SHP77 (cell line): Measurements from ENCODE around the gene PCDHGA10.
"Not testable (repeated sequence)": the region's sequence is repeated elsewhere in the genome, so short reads cannot be mapped to it uniquely, and the experiment has no call there.

Experiments
- DNase-seq, 2 experiments: peaks; one replicate each; lab custom pipeline; 2025; lab: John Stamatoyannopoulos, UW

The PCDHGA10 gene

GRCh38 chr5:141412854-141413539 lies at the start of gene PCDHGA10:
PCDHGA10 (plus strand) TSS chr5:141412987; CDS start chr5:141413176, 189 bp downstream.
- peak; percentile 67 to 69 for DNase-seq

- no peak for DNase-seq
Observed at GRCh38 chr5:141363952-141364660, 48.7 kb upstream of the PCDHGA10 start, which contains the start of gene PCDHGA5. PCDHGA5 (plus strand) TSS chr5:141364162; CDS start chr5:141364331, 169 bp downstream.

GRCh38 chr5:141366016-141366896 lies 46.5 kb upstream of the PCDHGA10 start:
- DNase-seq, result no peak

DNA sequence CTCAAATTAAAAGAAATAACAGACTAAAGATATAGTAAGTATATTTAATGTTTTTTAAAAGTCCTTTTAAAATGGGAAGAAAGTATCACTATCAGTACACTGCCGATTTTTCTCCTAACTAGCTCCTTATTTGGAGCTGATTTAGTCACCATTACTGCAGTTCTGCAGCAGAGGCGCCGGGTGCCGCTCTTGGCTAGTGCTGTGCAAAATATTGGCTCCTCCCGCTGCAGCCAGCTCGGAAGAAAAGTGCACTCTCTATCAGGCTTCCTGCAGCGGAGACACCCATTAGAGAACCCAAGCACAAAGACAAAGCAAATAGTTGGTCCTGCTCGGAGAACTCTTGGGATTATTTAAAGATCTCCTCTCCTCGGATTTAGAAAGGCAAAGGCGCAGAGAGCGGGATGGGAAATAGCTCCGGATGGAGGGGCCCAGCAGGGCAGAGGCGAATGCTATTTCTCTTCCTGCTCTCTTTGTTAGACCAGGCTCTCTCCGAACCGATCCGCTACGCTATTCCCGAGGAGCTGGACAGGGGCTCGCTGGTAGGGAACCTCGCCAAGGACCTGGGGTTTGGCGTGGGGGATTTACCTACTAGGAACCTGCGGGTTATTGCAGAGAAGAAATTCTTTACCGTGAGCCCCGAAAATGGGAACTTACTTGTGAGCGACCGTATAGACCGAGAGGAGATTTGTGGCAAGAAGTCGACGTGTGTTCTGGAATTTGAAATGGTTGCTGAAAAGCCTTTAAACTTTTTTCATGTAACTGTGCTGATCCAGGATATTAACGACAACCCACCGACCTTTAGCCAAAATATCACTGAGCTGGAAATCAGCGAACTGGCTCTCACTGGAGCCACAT lies 42.6 kb upstream of the PCDHGA10 start, which contains the start of gene PCDHGB3:
Gene PCDHGB3 (plus strand): TSS at position 249 of the 855 bp plus-strand sequence. CDS start 153 bp downstream, at position 402.
- no peak for DNase-seq

DNA sequence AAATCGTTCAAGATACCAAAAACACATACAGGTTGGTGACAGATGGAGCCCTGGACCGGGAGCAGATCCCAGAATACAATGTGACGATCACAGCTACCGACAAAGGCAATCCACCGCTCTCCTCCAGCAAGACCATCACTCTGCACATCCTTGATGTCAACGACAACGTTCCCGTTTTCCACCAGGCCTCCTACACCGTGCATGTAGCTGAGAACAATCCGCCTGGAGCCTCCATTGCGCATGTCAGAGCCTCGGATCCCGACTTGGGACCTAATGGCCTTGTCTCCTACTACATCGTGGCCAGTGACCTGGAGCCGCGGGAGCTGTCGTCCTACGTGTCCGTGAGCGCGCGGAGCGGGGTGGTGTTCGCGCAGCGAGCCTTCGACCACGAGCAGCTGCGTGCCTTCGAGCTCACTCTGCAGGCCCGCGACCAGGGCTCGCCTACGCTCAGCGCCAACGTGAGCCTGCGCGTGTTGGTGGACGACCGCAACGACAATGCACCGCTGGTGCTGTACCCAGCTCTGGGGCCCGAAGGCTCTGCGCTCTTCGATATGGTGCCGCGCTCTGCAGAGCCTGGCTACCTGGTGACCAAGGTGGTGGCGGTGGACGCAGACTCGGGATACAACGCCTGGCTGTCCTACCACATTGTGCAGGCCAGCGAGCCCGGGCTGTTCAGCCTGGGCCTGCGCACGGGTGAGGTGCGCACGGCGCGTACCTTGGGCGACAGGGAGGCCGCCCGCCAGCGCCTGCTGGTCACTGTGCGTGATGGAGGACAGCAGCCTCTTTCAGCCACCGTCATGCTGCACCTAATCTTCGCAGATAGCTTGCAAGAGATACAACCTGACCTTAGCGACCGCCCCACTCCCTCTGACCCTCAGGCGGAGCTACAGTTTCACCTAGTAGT lies 41.0 kb upstream of the PCDHGA10 start:
- DNase-seq, result no peak

DNA sequence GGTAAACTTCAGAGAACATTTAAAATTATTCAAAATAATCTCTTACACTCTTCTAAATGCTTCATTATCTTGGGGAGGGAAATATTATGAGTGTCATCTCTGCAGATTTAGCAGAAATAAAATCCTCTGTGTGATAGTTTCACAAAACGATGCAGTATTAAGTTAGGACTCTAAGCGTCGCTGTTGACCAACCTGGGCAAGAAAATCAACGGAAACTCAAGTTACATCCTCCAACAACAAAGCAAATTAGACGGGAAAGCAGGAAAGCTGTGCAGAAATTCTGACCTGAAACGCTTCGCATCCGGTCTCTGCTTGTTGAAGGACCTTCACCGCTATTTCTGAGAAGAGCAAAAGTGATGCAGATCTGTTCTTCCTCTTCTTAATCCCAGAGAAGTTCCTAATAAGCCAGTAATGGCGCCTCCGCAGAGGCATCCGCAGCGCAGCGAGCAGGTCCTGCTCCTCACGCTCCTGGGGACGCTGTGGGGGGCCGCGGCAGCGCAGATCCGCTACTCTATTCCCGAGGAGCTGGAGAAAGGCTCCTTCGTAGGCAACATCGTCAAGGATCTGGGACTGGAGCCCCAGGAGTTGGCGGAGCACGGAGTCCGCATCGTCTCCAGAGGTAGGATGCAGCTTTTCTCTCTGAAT lies 39.0 kb upstream of the PCDHGA10 start, which contains the start of gene PCDHGA6:
Gene PCDHGA6 (plus strand): TSS at position 219 of the 645 bp plus-strand sequence. CDS start 193 bp downstream, at position 412.
- DNase-seq, result no peak

DNA sequence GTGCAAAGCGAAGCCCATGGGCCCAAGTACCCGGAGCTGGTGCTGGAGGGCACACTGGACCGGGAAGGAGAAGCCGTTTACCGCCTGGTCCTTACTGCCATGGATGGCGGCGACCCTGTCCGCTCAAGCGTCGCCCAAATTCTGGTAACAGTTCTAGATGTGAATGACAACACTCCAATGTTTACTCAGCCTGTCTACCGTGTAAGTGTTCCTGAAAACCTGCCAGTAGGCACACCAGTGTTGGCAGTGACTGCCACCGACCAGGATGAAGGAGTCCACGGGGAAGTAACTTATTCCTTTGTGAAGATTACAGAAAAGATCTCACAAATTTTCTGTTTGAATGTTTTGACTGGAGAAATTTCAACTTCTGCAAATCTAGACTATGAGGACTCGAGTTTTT lies 38.2 kb upstream of the PCDHGA10 start:
- DNase-seq, result no peak

DNA sequence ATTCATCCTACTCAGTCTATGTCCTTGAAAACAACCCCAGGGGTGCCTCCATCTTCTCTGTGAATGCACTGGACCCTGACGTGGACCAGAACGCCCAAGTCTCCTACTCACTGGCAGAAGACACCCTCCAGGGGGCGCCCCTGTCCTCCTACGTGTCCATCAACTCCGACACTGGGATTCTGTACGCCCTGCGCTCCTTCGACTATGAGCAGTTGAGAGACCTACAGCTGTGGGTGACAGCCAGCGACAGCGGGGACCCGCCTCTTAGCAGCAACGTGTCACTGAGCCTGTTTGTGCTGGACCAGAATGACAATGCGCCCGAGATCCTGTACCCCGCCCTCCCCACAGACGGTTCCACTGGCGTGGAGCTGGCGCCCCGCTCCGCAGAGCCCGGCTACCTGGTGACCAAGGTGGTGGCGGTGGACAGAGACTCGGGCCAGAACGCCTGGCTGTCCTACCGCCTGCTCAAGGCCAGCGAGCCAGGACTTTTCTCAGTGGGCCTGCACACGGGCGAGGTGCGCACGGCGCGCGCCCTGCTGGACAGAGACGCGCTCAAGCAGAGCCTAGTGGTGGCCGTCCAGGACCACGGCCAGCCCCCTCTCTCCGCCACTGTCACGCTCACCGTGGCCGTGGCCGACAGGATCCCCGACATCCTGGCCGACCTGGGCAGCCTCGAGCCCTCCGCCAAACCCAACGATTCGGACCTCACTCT lies 37.2 kb upstream of the PCDHGA10 start:
- not testable (repeated sequence) for DNase-seq

DNA sequence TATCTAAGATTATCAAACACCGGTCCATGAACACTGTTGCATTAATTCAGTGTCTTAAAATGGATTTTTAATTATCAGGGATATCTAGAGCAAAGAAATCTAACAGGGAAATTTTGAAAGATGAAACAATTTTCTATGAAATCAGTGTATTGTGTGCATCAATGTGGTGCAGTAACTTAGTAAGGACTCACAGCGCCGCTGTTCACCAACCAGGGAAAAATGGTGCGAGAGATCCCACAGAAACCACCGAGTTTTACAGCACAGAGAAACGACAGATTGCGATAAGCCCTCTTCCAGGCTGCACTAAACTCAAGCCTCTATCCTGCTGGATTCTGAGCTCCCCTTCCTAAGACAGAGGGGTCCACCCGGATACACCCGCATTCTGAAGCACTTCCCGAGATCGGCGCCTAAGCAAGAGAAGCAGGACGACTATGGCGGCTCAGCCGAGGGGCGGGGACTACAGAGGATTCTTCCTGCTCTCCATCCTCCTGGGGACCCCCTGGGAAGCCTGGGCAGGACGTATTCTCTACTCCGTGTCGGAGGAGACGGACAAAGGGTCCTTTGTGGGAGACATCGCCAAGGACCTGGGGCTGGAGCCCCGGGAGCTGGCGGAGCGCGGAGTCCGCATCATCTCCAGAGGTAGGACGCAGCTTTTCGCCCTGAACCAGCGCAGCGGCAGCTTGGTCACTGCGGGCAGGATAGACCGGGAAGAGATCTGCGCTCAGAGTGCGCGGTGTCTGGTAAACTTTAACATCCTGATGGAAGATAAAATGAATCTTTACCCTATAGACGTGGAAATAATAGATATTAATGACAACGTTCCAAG lies 30.1 kb upstream of the PCDHGA10 start, which contains the start of gene PCDHGA7:
Gene PCDHGA7 (plus strand): TSS at position 274 of the 826 bp plus-strand sequence. CDS start 158 bp downstream, at position 432.
- no peak for DNase-seq

GRCh38 chr5:141383345-141383744 lies 29.4 kb upstream of the PCDHGA10 start:
- no peak for DNase-seq

DNA sequence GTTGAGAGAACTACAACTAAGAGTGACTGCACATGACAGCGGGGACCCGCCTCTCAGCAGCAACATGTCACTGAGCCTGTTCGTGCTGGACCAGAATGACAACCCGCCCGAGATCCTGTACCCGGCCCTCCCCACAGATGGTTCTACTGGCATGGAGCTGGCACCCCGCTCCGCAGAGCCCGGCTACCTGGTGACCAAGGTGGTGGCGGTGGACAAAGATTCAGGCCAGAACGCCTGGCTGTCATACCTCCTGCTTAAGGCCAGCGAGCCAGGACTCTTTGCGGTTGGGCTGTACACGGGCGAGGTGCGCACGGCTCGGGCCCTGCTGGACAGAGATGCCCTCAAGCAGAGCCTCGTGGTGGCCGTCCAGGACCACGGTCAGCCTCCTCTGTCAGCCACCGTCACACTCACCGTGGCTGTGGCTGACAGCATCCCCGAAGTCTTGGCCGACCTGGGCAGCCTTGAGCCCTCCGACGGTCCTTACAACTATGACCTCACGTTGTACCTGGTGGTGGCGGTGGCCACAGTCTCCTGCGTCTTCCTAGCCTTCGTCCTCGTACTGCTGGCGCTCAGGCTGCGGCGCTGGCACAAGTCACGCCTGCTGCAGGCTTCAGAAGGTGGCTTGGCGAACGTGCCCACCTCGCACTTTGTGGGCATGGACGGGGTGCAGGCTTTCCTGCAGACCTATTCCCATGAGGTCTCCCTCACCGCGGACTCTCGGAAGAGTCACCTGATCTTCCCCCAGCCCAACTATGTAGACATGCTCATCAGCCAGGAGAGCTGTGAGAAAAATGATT lies 28.1 kb upstream of the PCDHGA10 start:
- DNase-seq, result no peak

- DNase-seq, result not testable (repeated sequence)
Observed at GRCh38 chr5:141387557-141388311, 25.1 kb upstream of the PCDHGA10 start, which contains the start of gene PCDHGB4. PCDHGB4 (plus strand) TSS chr5:141387698; CDS start chr5:141387885, 187 bp downstream.

DNA sequence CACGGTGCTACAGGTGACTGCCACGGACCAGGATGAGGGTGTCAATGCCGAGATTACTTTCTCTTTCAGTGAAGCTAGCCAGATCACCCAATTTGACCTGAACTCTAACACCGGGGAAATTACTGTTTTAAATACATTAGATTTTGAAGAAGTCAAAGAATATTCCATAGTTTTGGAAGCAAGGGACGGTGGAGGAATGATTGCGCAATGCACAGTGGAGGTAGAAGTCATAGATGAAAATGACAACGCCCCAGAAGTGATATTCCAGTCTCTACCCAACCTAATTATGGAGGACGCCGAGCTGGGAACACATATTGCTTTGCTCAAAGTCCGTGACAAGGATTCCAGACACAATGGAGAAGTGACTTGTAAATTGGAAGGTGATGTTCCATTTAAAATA lies 24.1 kb upstream of the PCDHGA10 start:
- DNase-seq, result no peak

DNA sequence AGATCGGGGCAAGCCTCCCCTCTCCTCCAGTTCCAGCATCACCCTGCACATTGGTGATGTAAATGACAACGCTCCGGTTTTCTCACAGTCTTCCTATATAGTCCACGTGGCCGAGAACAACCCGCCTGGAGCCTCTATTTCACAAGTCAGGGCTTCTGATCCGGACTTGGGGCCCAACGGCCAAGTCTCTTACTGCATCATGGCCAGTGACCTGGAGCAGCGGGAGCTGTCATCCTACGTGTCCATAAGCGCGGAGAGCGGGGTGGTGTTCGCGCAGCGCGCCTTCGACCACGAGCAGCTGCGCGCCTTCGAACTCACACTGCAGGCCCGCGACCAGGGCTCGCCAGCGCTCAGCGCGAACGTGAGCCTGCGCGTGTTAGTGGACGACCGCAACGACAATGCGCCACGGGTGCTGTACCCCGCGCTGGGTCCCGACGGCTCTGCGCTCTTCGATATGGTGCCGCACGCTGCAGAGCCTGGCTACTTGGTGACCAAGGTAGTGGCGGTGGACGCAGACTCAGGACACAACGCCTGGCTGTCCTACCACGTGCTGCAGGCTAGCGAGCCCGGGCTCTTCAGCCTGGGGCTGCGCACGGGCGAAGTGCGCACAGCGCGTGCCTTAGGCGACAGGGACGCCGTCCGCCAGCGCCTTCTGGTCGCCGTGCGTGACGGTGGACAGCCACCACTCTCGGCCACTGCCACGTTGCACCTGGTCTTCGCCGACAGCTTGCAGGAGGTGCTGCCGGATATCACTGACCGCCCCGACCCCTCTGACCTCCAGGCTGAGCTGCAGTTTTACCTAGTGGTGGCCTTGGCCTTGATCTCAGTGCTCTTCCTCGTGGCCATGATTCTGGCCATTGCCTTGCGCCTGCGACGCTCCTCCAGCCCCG lies 23.4 kb upstream of the PCDHGA10 start:
- no peak for DNase-seq
